Measurements from ENCODE around the gene ZNF382. TPM values are rescaled to one million over a fixed set of nuclear protein-coding genes. Genes with fewer than 3 reads are reported as not detected.
"Not testable (repeated sequence)": the region's sequence is repeated elsewhere in the genome, so short reads cannot be mapped to it uniquely, and the experiment has no call there.

The ZNF382 gene
- polyA plus RNA-seq, 1 of the 3 experiments (the other 2 are of a cell fraction), result 2.3 TPM

DNA sequence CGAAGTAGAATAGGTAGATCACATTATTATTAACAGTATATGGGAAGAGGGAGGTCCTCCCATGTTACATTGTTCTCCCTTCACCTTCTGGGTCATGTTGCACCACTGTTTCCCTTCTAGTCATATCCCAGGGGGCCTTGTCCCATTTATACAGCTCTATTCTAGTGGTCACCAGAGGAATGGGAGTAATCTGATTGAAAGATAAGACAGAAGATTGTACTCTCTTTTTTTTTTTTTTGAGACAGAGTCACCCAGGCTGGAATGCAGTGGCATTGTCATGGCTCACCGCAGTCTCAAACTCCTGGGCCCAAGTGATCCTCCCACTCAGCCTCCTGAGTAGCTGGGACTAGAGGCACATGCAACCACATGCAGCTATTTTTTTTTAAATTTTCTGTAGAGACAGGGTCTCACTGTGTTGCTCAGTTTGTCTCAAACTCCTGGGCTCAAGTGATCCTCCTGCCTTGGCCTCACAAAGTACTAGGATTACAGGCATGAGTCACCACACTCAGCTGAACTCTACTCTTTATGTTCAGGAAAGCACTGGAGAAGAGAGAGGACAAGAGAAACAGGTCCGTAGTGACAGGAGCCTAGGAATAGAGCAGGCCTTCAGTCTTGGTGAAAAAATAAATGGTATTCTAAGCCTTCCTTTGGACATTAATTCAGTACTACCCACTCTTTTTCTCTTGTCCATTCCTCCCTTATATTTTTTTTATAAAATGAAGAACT, 27.7 kb upstream of the ZNF382 start:
- no peaks in the 10 kb centered on the region for H3K9me2 ChIP-seq
- no peaks in the 10 kb centered on the region for H3K27me3 ChIP-seq (ENCODE audit: insufficient read depth)
- H3F3A ChIP-seq (replicated peaks; ENCODE audit: insufficient read depth), result peaks cover 7% of the 10 kb centered on the region
- no peak overlapping the region for H3K9ac ChIP-seq
- no peak for DNase-seq
- peaks cover 0 to 2% of the 10 kb centered on the region in 2 experiments; a peak in 3 of 4 replicates for H3K4me1 ChIP-seq (ENCODE audit: control insufficient read depth in 1 of 2, insufficient read depth in 2 of 2, low read depth in 1 of 2, low read length in 1 of 2)
- no peak overlapping the region for H3K27ac ChIP-seq (ENCODE audit: low read depth in 2 of 2, low read length in 1 of 2)
- no peak for TF ChIP-seq FOSL2 (IDR thresholded peaks at IDR 0.05; ENCODE audit: borderline replicate concordance, low read depth)
- TF ChIP-seq SMC3 (IDR thresholded peaks at IDR 0.05; ENCODE audit: low read depth, low read length), result no peak
- TF ChIP-seq, protein P1, sequence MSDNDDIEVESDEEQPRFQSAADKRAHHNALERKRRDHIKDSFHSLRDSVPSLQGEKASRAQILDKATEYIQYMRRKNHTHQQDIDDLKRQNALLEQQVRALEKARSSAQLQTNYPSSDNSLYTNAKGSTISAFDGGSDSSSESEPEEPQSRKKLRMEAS (IDR thresholded peaks at IDR 0.05; ENCODE audit: low read depth), result no peak
- no peak for TF ChIP-seq NFIC (IDR thresholded peaks at IDR 0.05; ENCODE audit: borderline replicate concordance)
- no peak overlapping the region for H2AFZ ChIP-seq (ENCODE audit: low read depth)
- no peak overlapping the region for H3K4me3 ChIP-seq (ENCODE audit: low read depth in 2 of 2, low read length in 1 of 2)
- H3K79me2 ChIP-seq (ENCODE audit: insufficient read depth), result peaks cover 62% of the 10 kb centered on the region
- 100% methylated on average over 3 of the region's 3 CpGs for WGBS (ENCODE audit: low lambda C conversion rate)
- H3K4me2 ChIP-seq, result no peak overlapping the region
- peaks cover 33 to 69% of the 10 kb centered on the region in 2 experiments for H3K36me3 ChIP-seq (replicated peaks in 1 of 2; ENCODE audit: control insufficient read depth in 1 of 2, insufficient read depth in 2 of 2, low read length in 1 of 2)
- POLR2A ChIA-PET, result no interaction called here
- no peaks in the 10 kb centered on the region; the same call in none of the 2 replicates for H3K9me3 ChIP-seq
- CTCF ChIA-PET, result no interaction called here
- H4K20me1 ChIP-seq (ENCODE audit: insufficient read depth), result no peaks in the 10 kb centered on the region

DNA sequence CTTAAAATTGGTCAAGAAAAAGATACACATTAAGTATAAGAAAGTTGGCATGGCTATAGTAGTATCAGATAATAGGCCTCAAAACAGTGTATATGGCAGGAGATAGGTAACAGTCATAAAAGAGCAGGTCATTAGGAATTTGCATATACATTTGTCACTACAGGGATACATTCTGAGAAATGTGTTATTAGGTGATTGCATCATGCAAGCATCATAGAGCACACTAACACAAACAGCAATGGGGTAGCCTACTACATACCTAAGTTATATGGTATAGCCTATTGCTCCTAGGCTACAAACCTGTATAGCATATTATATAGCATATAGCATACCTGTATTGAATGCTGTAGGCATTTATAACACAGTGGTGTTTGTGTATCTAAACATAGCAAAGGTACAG, 25.9 kb upstream of the ZNF382 start:
- DNase-seq, result no peak
- Histone ChIP-seq H3F3A (replicated peaks; ENCODE audit: insufficient read depth) (peaks cover 8% of the 10 kb centered on the region), H3K4me2 (no peak overlapping the region), H3K27ac (ENCODE audit: low read depth in 2 of 2, low read length in 1 of 2) (no peak overlapping the region), H3K36me3 (replicated peaks in 1 of 2; ENCODE audit: control insufficient read depth in 1 of 2, insufficient read depth in 2 of 2, low read length in 1 of 2) (peaks cover 33 to 86% of the 10 kb centered on the region in 2 experiments), H3K79me2 (ENCODE audit: insufficient read depth) (peaks cover 44% of the 10 kb centered on the region), H3K9ac (no peak overlapping the region), H3K27me3 (ENCODE audit: insufficient read depth) (no peaks in the 10 kb centered on the region), H3K4me1 (ENCODE audit: control insufficient read depth in 1 of 2, insufficient read depth in 2 of 2, low read depth in 1 of 2, low read length in 1 of 2) (peaks cover 0 to 2% of the 10 kb centered on the region in 2 experiments; a peak in 3 of 4 replicates), H3K9me2 (no peaks in the 10 kb centered on the region), H2AFZ (ENCODE audit: low read depth) (no peak overlapping the region), H3K9me3 (no peaks in the 10 kb centered on the region; the same call in none of the 2 replicates), H4K20me1 (ENCODE audit: insufficient read depth) (no peaks in the 10 kb centered on the region), H3K4me3 (ENCODE audit: low read depth in 2 of 2, low read length in 1 of 2) (no peak overlapping the region)
- ChIA-PET POLR2A (no interaction called here), CTCF (no interaction called here)
- TF ChIP-seq MEF2A (IDR thresholded peaks at IDR 0.05; ENCODE audit: borderline replicate concordance, low read depth) (no peak), JUND (IDR thresholded peaks at IDR 0.05) (no peak), RCOR1 (IDR thresholded peaks at IDR 0.05; ENCODE audit: low read length) (no peak), CHD2 (IDR thresholded peaks at IDR 0.05; ENCODE audit: low read length, partially characterized antibody) (no peak), RXRA (IDR thresholded peaks at IDR 0.05; ENCODE audit: borderline replicate concordance, low read depth) (no peak), SMC3 (IDR thresholded peaks at IDR 0.05; ENCODE audit: low read depth, low read length) (no peak), TEAD4 (IDR thresholded peaks at IDR 0.05; ENCODE audit: borderline replicate concordance, insufficient read depth) (no peak), GATA2 (CRISPR knock-in tag; IDR thresholded peaks at IDR 0.05) (no peak), GABPA (IDR thresholded peaks at IDR 0.05; ENCODE audit: low read depth) (no peak), TAF1 (IDR thresholded peaks at IDR 0.05; ENCODE audit: borderline replicate concordance, low read depth, low read length) (no peak), FOXM1 (IDR thresholded peaks at IDR 0.05; ENCODE audit: low read depth) (no peak), NRF1 (IDR thresholded peaks at IDR 0.05; ENCODE audit: low read depth, low read length) (no peak)
- TF ChIP-seq, protein P1 (IDR thresholded peaks at IDR 0.05; ENCODE audit: low read depth), result no peak
- TF ChIP-seq, protein P2, sequence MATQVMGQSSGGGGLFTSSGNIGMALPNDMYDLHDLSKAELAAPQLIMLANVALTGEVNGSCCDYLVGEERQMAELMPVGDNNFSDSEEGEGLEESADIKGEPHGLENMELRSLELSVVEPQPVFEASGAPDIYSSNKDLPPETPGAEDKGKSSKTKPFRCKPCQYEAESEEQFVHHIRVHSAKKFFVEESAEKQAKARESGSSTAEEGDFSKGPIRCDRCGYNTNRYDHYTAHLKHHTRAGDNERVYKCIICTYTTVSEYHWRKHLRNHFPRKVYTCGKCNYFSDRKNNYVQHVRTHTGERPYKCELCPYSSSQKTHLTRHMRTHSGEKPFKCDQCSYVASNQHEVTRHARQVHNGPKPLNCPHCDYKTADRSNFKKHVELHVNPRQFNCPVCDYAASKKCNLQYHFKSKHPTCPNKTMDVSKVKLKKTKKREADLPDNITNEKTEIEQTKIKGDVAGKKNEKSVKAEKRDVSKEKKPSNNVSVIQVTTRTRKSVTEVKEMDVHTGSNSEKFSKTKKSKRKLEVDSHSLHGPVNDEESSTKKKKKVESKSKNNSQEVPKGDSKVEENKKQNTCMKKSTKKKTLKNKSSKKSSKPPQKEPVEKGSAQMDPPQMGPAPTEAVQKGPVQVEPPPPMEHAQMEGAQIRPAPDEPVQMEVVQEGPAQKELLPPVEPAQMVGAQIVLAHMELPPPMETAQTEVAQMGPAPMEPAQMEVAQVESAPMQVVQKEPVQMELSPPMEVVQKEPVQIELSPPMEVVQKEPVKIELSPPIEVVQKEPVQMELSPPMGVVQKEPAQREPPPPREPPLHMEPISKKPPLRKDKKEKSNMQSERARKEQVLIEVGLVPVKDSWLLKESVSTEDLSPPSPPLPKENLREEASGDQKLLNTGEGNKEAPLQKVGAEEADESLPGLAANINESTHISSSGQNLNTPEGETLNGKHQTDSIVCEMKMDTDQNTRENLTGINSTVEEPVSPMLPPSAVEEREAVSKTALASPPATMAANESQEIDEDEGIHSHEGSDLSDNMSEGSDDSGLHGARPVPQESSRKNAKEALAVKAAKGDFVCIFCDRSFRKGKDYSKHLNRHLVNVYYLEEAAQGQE (IDR thresholded peaks at IDR 0.05; ENCODE audit: low read depth, low read length), result no peak
- TF ChIP-seq, protein P3, sequence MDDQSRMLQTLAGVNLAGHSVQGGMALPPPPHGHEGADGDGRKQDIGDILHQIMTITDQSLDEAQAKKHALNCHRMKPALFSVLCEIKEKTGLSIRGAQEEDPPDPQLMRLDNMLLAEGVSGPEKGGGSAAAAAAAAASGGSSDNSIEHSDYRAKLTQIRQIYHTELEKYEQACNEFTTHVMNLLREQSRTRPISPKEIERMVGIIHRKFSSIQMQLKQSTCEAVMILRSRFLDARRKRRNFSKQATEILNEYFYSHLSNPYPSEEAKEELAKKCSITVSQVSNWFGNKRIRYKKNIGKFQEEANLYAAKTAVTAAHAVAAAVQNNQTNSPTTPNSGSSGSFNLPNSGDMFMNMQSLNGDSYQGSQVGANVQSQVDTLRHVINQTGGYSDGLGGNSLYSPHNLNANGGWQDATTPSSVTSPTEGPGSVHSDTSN (IDR thresholded peaks at IDR 0.05), result no peak

DNA sequence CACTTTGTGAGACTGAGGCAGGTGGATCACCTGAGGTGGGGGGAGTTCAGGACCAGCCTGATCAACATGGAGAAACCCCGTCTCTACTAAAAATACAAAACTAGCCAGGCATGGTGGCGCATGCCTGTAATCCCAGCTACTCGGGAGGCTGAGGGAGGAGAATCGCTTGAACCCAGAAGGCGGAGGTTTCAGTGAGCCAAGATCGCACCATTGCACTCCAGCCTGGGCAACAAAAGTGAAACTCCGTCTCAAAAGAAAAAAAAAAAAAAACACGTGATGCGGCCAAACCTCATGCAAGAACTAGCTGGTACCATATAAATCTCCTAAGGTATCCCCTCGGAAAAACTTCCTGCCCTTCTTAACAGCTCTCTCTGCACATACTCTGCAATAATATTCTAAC, 2.4 kb upstream of the ZNF382 start:
- H3K4me1 ChIP-seq (ENCODE audit: control insufficient read depth in 1 of 2, insufficient read depth in 2 of 2, low read depth in 1 of 2, low read length in 1 of 2); CTCF ChIA-PET; H3K4me3 ChIP-seq (ENCODE audit: low read depth in 2 of 2, low read length in 1 of 2); H3K27me3 ChIP-seq (ENCODE audit: insufficient read depth); H3K9ac ChIP-seq; H4K20me1 ChIP-seq (ENCODE audit: insufficient read depth); POLR2A ChIA-PET; DNase-seq; H3F3A ChIP-seq (replicated peaks; ENCODE audit: insufficient read depth); H3K9me3 ChIP-seq; H3K9me2 ChIP-seq; H2AFZ ChIP-seq (ENCODE audit: low read depth); H3K27ac ChIP-seq (ENCODE audit: low read depth in 2 of 2, low read length in 1 of 2); H3K36me3 ChIP-seq (replicated peaks in 1 of 2; ENCODE audit: control insufficient read depth in 1 of 2, insufficient read depth in 2 of 2, low read length in 1 of 2); H3K4me2 ChIP-seq: not testable (repeated sequence)
- H3K79me2 ChIP-seq (ENCODE audit: insufficient read depth), result peaks cover 32% of the 10 kb centered on the region; the same call in 1 of the 2 replicates
- WGBS (ENCODE audit: low lambda C conversion rate), result 87% methylated on average over 10 of the region's 10 CpGs
